ENCODE results near the gene MRPL51.

Gene MRPL51

DNA sequence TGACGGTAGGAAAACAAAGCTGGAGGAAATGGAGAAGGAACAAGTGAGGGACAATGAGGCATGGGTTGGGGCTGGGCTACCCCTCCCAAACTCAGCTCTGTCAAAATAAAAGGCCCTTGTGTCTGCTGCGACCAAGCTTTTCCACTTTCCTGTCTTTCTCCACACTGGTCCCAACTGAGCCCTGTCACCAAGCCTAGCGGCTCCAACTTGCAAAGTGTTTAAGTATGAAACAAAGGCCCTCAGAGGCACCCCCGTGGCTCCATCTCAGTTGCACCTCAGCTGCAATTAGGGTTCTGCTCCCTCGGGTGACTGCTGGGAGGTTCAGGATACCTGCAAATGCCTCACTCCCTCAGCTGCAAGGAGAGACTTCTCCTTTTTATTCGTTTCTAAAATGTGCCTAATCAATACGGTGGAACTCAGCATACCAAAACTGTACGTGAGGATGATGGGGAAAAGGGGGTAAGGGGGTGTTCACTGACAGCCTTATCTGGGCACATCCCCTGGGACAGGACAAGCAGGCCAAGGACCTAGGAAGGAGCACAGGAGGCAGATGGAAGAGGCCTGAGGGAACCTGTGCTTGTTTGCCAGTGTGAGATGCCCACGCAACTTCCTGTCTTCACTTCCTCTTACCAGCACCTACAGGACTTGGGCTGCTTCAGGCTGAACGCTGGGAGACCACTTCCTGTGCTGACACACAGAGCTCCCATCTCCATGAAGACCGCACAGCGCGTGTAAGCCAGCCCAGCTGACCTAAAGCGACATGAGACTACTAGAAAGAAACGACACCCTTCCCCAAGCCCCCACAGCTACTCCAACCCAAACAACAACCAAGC is 31.4 kb downstream of the MRPL51 start:
- DNase-seq (ENCODE audit: low read depth): no peak

- no peak for DNase-seq (ENCODE audit: low read depth)
These were observed 32.2 kb downstream of the MRPL51 start for GRCh38 chr12:6460751-6461371.

DNA sequence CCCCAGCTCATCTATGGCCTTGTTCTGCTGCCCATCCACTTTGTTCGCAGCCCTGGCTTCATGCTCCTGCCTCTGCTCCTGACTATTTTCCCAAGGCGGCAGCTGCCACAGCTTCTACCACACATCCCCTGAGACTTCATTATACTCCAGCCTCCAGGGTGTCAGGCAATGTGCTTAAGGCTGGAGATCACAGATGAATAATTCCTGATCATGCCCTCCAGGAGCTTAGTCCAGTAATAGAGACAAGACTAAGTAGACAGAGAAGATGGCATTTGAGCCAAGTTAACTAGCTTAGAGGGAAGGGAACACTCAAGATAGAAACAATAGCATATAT is 34.1 kb downstream of the MRPL51 start:
- DNase-seq (ENCODE audit: low read depth): no peak

GRCh38 chr12:6458281-6459003 is 34.6 kb downstream of the MRPL51 start:
- no peak for DNase-seq (ENCODE audit: low read depth)

GRCh38 chr12:6457220-6457945 is 35.7 kb downstream of the MRPL51 start:
- no peak for DNase-seq (ENCODE audit: low read depth)

GRCh38 chr12:6452944-6453630 is 40.0 kb downstream of the MRPL51 start:
- no peak for DNase-seq (ENCODE audit: low read depth)

GRCh38 chr12:6452245-6452943 is 40.7 kb downstream of the MRPL51 start:
- DNase-seq (ENCODE audit: low read depth): no peak

GRCh38 chr12:6451348-6452244 is 41.5 kb downstream of the MRPL51 start, which contains the start of gene TAPBPL:
TAPBPL (plus strand) TSS chr12:6452042; CDS start chr12:6452249, 207 bp downstream.
- peak; percentile 44 for DNase-seq (ENCODE audit: low read depth)

- DNase-seq (ENCODE audit: low read depth): no peak
These were observed 42.2 kb downstream of the MRPL51 start for GRCh38 chr12:6450869-6451347.

GRCh38 chr12:6450091-6450868 is 42.8 kb downstream of the MRPL51 start:
- no peak for DNase-seq (ENCODE audit: low read depth)

GRCh38 chr12:6444704-6445688 is 48.1 kb downstream of the MRPL51 start, which contains the start of gene CD27:
CD27 (plus strand) TSS chr12:6444955; CDS start chr12:6445096, 141 bp downstream.
- DNase-seq (ENCODE audit: low read depth): no peak

GRCh38 chr12:6444031-6444430 is 49.0 kb downstream of the MRPL51 start:
- DNase-seq (ENCODE audit: low read depth): no peak

DNA sequence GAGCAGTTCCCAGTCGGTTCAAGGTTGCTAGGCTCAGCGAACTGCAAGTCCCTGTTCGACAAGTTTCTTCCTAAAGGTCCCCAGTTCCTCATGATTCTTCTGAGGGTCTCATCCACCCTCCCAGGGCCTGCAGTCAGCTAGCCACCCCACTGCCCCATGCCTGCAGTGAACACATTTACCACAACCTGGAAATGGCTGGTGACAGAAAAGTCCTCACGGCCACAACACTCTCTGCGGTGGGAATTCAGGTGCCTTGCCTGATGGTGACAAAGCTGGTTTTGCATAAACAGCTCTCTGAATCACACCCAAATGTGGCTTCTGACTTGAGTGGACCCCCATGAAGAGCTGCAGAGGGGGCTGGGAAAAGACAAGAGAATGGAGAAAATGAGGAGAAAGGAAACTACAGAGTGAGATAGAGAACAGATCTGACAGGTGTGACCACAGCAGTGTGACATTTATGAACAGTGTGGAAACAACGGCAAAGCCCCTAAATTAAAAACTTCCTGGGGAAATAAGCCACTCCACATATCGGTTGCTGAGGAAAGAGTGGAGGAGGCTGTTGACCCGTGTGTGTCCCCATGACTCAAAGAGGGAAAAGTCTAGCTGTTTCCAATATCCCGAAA is 49.6 kb downstream of the MRPL51 start:
- DNase-seq (ENCODE audit: low read depth): no peak

GRCh38 chr12:6442836-6443235 is 50.2 kb downstream of the MRPL51 start:
- DNase-seq (ENCODE audit: low read depth): no peak

Data from non-pigmented ciliary epithelial cell (primary cell).